NCI-H2107 treated with DMSO at 0.1 percent for 48 hours (cell line): ENCODE results near the gene TAAR5.
"Not testable (repeated sequence)": the region's sequence is repeated elsewhere in the genome, so short reads cannot be mapped to it uniquely, and the experiment has no call there.

Experiments
- DNase-seq: peaks from one replicate; lab custom pipeline; 2025; ENCODE audit not compliant: unreplicated experiment; lab: John Stamatoyannopoulos, UW

TAAR5 gene

DNA sequence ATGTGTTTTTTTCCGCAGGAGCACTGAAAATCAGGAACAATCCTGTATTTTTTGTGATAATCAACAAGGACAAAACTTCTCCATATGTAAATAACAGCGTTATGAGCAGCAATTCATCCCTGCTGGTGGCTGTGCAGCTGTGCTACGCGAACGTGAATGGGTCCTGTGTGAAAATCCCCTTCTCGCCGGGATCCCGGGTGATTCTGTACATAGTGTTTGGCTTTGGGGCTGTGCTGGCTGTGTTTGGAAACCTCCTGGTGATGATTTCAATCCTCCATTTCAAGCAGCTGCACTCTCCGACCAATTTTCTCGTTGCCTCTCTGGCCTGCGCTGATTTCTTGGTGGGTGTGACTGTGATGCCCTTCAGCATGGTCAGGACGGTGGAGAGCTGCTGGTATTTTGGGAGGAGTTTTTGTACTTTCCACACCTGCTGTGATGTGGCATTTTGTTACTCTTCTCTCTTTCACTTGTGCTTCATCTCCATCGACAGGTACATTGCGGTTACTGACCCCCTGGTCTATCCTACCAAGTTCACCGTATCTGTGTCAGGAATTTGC is 19.2 kb downstream of the TAAR5 start, which contains the start of gene TAAR6:
TSS of gene TAAR6 (plus strand) at position 102 of the 557 bp plus-strand sequence. CDS start at position 102, 0 bp downstream.
- DNase-seq = no peak

DNA sequence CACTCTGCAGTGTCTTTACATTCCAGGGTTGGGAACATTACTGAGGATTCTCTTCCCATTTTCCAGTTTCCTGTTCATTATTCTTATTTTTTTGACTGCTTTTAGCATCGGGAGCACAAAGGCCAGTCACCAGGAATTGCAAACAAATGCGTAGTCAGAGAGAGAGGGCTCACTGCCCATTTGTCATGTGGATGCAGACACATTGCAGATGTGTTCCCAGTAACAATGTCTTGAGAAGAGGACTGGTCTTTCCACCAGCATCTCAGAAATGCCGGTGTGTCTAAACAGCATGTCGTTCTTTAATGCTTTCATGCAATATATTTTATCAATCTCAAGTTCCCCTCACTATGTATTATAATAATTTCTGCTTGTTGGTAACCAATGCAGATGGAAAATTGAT is 20.4 kb downstream of the TAAR5 start:
- DNase-seq = no peak

DNA sequence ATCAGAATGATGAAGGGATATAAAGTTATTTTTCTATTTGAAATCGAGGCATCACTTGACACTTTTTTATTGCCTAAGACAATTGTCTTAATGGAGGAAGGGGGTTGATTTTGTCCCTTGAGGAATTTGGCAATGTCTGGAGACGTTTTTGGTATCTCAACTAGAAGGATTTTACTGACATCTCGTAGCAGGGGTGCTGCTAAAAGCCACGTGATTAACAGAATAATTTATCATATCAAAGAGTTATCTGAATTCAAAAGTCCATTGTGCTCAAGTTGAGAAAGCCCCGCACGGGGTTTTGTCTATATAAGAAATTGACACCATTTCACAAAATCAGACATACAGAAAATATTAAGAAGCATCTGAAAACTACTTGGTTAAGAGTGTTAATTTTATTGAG is 20.9 kb downstream of the TAAR5 start:
- no peak for DNase-seq

DNA sequence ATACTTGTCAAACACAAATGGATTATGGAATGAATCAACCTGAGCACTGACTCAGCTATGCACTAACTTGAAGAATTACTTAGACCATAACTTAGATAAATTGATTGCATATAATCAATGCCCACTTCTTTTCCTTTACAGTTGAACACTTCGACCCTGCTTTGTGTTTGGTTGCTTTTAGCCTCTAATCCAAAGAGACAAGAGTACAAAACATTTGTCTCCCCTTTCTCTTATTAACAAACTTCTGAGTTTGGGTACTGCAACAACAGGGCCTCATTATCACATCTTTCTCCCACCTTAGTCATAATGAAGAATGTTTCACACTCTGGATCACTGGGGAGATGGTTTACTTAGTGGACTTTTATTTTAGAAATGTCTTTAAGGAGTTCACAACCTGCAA is 22.0 kb downstream of the TAAR5 start:
- no peak for DNase-seq

DNA sequence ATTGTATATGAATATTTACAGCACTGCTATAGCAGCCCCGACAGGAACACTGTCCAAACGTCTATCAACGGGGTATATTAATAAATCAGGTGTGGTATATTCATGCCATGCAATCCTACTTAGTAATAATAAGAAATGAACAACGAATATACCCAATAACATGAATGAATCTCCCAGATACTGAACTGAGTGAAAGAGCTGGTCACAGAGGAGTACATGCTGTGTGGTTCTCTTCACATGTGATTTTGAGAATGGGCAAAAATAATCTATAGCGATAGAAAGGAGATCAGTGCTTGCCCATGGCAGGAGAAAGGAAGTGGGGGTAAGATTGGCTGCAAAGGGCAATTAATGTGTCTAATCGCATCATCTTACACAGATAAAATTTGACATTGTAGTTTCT is 23.1 kb downstream of the TAAR5 start:
- DNase-seq = no peak

DNA sequence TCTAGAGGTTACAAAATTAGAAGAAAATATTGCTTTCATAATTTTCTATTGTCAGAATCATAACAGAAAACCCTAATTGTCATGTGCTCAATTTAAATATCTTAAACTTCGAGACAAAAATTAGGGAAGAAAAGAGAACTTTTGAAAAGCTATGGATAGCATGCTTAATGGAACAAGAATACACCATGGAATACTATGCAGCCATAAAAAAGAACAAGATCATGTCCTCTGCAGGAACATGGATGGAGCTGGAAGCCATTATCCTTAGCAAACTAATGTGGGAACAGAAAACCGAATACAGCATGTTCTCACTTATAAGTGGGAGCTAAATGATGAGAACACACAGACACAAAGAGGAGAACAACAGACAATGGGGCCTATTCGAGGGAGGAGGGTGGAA is 29.5 kb downstream of the TAAR5 start:
- DNase-seq = not testable (repeated sequence)

DNA sequence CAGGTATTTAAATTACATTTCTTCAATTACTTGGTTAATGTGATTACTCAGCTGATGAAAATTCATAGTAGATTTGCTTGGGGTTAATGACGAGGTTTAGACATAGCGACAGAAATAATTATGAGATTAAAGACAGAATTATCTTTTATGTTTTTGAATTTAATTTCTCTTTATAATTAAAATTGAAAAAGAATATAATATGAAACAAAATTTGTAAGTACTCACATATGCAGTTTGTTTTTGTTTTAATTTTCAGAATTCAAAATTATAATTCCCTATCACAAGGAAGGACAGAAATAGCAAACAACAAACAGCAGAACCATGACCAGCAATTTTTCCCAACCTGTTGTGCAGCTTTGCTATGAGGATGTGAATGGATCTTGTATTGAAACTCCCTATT is 37.2 kb downstream of the TAAR5 start, which contains the start of gene TAAR8:
TSS of gene TAAR8 (plus strand) at position 301 of the 400 bp plus-strand sequence. CDS start at position 322, 21 bp downstream.
- DNase-seq = no peak

DNA sequence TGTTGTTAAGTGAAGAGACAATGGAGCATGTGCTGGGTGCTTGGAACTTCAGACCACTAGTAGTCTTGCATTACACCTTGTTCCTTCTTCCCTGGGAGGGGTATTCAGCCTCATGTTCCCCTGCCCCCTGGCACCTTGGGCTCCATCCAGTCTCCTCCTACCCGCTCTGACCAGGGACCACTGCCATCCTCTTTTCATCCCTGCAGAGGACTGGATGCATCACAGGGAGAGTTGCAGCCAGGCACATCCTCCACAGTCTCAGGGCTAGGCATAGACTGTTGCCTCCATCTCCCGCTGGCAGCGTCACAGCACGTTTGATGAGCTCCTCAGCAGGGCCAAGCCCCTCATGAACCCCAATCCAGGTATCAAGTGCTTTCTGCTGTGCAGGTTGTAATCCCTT is 38.3 kb downstream of the TAAR5 start:
- no peak for DNase-seq

DNA sequence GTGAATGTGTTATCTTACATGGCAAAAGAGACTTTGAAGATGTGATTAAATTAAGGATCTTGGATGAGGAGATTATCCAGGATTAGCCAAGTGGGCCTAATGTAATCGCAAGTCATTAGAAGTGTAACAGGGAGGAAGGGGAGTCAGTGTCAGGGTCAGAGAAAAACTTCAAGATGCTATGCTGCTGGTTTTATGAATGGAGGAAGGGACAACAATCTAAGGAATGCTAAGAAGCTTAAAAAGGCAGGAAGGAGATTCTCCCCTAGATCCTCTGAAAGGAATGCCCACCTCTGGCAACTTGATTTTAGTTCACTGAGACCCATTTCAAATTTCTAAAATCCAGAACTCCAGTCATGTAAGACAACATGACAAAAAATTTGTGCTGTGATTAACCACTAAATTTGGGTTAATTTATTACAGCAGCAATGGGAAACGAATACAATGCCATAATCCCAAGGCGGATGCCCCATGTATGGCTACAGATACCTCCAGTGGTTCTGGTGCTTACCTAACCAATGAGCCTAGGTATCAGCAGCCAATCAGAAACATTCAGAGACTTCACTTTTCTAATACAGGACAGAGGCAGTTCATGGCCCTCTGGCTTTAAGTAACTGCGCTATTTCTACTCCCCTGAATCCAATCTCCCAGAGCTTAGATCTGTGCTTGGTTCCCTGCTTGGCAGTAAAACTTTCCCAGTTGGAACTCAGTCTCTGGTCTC is 40.6 kb downstream of the TAAR5 start:
- no peak for DNase-seq

DNA sequence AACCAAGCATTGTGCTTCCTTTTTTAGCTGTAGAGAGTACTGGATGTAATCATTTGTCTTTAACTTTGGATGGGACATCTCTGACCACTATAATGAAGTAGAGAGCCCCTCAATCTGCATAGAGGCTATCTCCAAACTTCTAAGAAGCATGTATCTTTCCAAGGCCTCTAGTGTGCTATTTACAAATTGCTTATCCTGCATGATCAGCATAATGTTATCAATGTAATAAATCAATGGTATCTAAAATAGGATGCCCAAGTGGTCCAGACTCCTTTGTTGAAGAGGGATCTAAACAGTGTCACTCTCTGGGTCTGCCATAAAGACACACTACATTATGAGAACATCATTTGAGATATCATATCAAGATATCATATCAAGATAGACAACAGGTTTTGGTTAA is 44.7 kb downstream of the TAAR5 start:
- DNase-seq = no peak
